Activated effector memory CD4-positive, alpha-beta T cell treated with anti-CD3 and anti-CD28 coated beads, Interleukin-2, amount 50 U/mL, for 16 hours (primary cell): Measurements from ENCODE around the gene SNED1.

ENCODE experiments used
- DNase-seq: peaks from one replicate; pipeline ENCODE4 v3.0.0-alpha.2; 2020

SNED1 gene

DNA sequence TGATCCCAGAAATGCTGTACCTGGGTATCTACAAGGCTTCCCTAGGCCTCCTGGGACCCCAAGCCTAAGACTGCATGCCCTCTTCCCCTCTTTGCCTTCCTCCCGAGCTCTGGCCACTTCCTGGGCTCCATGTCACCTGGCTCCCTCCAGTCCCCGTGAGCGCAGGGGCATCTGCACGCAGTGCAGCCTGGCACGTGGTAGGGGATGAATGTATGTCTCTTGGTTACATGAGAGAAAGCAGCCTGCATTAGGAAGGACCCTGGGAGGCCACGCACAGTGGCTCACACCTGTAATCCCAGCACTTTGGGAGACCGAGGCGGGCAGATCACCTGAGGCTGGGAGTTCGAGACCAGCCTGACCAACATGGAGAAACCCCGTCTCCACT lies 135.0 kb downstream of the SNED1 start:
- peak; percentile 8 for DNase-seq

DNA sequence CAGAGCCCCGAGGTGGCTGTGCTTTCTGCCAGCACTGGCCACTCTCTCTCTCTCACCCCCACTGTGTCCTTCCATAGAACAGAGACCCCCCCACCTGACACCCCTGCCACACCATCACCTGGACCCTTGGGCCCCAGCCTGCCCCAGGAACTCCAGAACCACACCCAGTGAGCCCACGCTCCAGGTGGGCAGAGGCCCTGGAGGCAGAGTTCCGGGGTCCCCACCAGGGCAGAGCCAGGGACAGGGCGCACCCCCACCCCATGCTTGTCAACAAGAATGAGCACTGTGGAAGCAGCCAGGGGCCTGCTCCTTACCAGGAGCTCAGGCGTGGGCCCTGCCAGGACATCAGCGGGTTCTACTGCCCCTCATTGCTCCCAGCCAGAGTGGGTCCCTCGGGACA lies 136.3 kb downstream of the SNED1 start:
- DNase-seq = peak; percentile 45

DNA sequence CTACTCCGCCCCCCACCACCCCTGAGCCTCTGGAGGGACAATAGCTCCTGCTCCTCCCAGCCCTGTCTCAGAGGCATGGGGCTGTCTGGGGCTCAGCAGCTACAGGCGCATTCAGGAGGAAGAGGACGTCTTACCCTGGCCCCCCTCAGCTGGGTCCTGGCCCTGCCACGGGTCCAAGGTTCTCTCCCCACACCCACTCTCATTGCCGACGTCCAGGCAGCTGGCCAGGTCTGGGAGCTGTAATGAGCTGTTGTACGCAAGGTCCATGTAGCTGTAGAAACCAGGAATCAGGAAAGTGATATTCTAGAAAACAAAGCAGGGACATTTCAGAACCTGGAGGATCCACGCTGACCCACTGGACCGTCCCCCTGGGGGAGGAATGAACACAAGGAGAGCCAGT lies 137.3 kb downstream of the SNED1 start:
- DNase-seq = peak; percentile 50

DNA sequence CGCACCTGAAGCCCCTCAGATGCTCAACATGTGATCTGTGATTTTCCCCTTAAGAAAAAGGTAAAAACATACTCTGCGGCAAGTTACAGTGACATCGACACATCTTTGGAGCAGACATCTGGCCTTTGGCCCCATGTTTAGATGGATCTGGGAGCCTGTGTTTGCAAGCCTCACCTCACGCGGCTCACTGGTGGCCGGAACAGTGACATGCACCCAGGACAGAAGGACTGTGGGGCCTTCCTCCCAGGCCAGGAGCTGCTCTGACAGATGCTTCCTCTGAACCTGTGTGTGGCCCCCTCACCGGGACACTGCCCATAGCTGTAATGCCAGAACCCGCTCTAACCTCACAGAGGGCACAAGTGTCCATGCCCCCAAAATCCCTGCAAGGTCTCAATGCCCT lies 137.8 kb downstream of the SNED1 start:
- DNase-seq = peak; percentile 31

DNA sequence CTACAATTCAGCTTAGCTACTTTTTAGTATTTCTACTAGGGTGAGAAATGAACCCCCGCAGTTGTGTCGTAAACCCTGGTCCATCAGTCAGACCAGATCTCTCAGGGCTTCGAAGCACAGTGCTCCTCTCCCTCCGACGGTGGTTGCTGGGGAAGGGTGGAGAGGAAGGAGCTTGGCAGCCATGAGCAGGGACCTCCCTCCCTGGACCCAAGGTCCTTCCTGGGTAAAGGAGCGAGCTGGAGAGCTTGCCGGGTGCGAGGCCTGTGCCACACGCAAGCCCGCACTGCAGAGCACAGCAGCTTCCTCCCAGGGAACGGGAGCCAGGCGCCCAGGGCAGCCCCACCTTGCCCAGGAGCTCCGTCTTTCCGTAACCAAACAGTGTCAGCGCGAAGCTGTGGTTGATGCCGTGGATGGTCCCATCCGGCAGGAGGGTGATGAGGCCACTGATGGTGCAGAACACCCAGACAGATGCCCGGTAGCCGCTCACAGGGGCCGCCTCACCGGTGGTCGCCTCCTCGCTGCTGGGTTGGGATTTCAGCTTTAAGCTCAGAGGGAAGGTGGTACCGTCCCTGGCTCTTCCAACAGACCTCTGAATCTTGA lies 138.3 kb downstream of the SNED1 start:
- peak; percentile 55 for DNase-seq

DNA sequence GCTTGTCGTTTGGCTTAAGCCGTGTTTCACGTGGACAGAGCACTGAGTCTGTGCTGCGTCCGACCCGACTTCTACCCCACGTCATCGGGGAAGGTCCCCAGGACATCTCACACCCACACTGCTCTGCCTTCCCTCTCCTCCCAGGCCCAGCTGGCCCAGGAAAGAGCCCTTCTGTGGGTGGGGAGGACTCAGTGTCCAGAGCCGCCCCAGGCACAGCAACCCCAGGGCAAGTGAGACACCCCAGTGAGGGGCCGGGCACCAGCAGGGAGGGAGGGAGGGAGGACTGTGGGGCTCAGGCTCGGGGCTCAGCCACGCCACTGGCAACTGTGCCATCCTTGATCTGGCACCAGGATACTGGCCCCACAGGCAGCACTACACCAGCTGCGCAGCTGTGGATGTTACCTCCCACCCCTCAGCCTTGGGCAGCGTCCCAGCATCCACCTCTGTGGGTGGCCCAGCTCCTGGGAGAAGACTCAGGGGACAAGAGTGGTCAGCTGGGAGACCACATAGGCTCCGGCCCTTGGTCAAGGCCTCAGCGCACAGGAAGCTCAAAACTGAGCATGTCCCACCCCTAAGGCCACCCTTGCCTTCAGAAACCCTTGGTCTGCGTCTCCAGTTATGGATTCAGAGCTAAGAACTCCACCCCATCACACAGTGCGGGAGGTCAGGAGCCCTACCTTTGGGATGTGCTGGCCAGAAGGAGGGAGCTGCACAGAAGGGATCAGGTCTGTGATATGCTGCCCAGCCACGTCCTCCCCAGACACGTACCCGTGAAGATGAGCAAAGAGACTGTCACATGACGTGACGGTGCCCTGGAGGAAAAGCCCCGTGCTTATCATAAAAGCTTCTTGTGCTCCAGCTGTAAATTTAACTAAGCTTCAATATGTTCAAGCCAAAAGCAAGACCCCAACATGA lies 139.1 kb downstream of the SNED1 start:
- DNase-seq = peak; percentile 53

DNA sequence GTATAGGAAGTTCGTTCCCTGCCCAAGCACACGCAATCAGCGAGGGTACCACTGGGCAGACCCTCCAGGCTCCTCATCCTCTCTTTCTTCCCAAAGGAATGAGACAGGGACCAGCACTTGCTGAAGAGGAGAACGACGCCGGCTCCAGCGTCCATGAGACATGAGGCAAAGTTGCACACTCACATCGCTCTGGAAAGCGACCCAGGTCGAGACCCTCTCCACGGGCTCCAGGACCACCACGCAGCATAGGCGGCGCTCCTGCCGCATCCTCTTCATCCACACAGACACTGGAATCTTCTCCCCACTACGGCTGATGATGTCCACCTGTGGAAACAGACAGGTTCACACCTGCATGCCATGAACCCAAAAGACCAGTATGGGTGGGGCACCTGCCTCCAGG lies 140.1 kb downstream of the SNED1 start:
- DNase-seq = peak; percentile 12

DNA sequence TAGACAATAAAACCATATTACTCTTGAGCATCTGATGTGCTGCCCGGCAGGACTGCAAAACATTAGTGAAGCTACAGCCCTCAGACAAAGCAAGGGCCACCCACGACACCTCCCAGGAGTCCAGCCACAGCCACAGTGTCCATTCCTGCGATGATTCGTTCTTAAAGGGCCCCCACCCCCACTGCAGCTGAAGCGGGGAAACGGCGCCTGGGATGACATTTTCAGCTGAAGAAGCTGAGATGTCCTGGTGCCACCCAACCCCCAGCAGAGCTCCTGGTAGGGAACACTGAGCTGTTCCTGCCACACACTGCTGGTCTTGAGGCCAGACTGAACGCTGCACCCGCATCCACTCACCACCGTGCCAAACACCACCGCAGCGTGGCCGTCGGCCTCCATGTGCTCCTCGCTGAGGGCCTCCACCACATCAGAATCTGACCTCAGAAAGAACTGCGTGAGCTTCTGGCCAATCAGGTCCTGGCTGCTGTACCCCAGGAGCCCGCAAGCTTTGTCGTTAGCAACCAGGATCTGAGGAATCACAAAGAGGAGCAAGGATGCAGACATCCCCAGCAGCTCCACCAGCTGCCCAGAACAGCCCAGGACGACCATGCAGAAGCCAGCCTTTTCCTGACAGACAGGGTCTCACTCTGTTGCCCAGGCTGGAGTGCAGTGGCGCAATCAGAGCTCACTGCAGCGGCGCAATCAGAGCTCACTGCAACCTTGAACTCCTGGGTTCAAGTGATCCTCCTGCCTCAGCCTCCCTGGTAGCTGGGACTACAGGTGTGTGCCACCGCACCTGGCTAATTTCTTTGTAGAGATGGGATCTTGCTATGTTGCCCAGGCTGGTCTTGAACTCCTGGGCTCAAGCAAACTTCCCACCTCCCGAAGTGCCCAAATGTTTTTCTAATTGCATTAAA lies 141.4 kb downstream of the SNED1 start:
- DNase-seq = no peak

DNA sequence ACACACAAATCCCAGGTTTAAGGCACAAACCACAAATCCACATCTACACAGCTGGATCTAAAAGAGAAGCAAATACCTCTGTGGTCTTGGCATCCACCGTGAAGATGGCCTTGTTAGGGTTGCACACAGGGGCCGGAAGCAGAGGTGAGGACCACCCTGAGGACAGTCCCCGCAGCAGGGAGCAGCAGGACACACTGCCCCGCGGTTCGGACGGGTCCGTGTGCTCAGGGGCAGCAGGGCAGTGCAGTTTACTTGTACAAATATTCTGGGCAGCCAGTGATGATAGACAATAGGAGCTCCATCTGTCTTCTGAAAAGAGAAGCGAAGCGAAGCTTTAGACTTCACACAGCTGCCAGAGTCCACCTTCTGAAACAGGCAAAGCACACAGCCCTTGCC lies 142.0 kb downstream of the SNED1 start:
- DNase-seq = no peak

DNA sequence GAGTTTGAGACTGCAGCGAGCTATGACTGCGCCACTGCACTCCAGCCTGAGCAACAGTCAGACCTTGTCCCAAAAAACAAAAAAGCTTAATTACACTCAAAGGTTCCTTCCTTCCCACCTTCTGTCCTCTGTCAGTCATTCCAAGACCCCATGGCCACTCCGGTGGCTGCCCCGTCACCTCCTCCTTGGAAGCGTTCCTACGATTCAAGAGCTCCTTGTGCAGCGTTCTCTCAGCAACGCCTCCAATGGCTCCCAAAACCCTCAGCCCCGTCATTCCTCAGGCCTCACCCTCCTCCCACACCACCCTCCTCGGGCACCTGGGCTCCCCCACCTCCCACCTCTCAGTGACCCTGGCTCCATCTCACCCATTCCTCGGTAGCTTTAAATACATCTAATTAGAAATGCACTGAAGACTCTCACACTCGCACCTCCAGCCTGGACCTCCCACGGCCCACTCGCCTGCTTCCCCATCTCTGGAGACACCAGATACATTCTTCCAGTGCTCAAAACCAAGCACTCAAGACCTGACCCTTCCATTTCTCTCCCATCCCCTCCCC lies 142.9 kb downstream of the SNED1 start:
- no peak for DNase-seq

DNA sequence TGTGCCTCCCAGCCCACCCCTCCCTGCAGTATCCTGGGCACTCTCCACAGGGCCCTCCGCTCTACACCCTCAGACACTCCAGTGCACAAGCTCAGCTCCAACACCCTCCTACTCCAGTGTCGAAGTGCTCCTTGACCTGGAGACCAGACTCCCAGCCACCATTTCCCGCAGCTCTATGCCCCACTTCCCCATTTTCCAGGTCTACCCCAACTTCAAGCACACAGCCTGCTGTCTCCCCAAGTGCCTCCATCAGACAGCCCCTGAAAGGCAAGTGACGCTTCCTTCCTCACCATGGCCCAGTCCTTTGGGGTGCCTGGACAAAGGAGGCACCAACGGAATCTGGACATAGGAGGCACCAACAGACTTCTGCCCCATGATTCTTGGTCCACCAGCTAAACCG lies 143.6 kb downstream of the SNED1 start:
- DNase-seq = no peak

DNA sequence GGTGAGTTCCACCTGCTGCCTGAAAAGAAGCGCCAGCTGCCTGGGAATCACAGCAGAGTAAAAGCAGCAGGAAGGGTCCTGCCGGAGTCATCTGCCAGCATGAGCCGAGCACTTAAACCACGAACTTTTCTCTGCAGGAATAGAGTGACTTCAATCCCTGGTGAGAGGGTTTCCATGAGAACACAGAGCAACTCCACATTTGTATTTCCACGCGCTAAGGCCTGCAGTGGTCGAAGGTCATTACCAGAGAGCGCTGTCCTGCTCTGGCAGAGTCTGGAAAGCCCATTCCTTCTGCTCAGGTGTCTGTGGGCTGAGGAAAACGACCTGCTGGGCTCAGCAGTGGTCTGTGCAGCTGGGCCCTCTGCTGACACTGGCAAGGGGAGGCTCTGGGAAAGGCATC lies 144.2 kb downstream of the SNED1 start:
- DNase-seq = no peak
